Osteocyte (in vitro differentiated cells): ENCODE results near the gene MMP11. TPM values are rescaled to one million over a fixed set of nuclear protein-coding genes. Genes with fewer than 3 reads are reported as not detected.

Experiments
- DNase-seq: peaks from one replicate; pipeline ENCODE4 v3.0.0; 2021; ENCODE audit warnings: mixed read lengths; ENCODE audit not compliant: unreplicated experiment; ENCODE audit errors: extremely low spot score
- H3K27ac Mint-ChIP-seq: one replicate; pipeline ENCODE4 v1.8.0; 2021; ENCODE audit warnings: mild to moderate bottlenecking, mixed read lengths; ENCODE audit not compliant: unreplicated experiment
- H3K27me3 Mint-ChIP-seq: one replicate; pipeline ENCODE4 v1.8.0; 2021; ENCODE audit warnings: mixed read lengths; ENCODE audit not compliant: unreplicated experiment
- H3K36me3 Mint-ChIP-seq: one replicate; pipeline ENCODE4 v1.8.0; 2021; ENCODE audit warnings: mixed read lengths; ENCODE audit not compliant: unreplicated experiment
- H3K4me1 Mint-ChIP-seq: one replicate; pipeline ENCODE4 v1.8.0; 2021; ENCODE audit warnings: mixed read lengths; ENCODE audit not compliant: unreplicated experiment
- H3K4me3 Mint-ChIP-seq: one replicate; pipeline ENCODE4 v1.8.0; 2021; ENCODE audit warnings: mild to moderate bottlenecking, moderate library complexity, mixed read lengths; ENCODE audit not compliant: unreplicated experiment
- H3K9me3 Mint-ChIP-seq: one replicate; pipeline ENCODE4 v1.8.0; 2021; ENCODE audit warnings: mixed read lengths; ENCODE audit not compliant: unreplicated experiment
- CTCF ChIP-seq: fragments of 200-600 bp; sonication (generic); IDR thresholded peaks from 2 replicates; pipeline ENCODE4 v1.5.0; 2021; ENCODE audit warnings: antibody characterized with exemption, mild to moderate bottlenecking, moderate library complexity
- total RNA-seq: library from RNA; stranded (reverse); gene quantifications from 2 replicates; pipeline ENCODE4 v1.2.1, GENCODE V29; 2021

MMP11 gene
- total RNA-seq, 1 donor from 2014 or later, result 72.5 TPM

- Mint-ChIP-seq H3K27me3 (no peaks in the 10 kb centered on the region), H3K9me3 (no peaks in the 10 kb centered on the region), H3K4me3 (peak overlapping the region; percentile 72), H3K27ac (peak overlapping the region; percentile 85), H3K36me3 (no peaks in the 10 kb centered on the region), H3K4me1 (peaks cover 53% of the 10 kb centered on the region)
- no peak for DNase-seq
- no peak for TF ChIP-seq CTCF
These were observed 1.7 kb downstream of the MMP11 start for GRCh38 chr22:23774114-23774921.

- Mint-ChIP-seq H3K27ac (peak overlapping the region; percentile 85), H3K4me3 (peak overlapping the region; percentile 72), H3K9me3 (no peaks in the 10 kb centered on the region), H3K36me3 (no peaks in the 10 kb centered on the region), H3K27me3 (no peaks in the 10 kb centered on the region), H3K4me1 (peaks cover 53% of the 10 kb centered on the region)
- no peak for TF ChIP-seq CTCF
- DNase-seq, result no peak
These were observed 2.3 kb downstream of the MMP11 start for GRCh38 chr22:23774922-23775436.

- H3K9me3 Mint-ChIP-seq, result no peaks in the 10 kb centered on the region
These were observed 3.2 kb downstream of the MMP11 start for GRCh38 chr22:23775779-23776375.

GRCh38 chr22:23777776-23778576 is 5.3 kb downstream of the MMP11 start:
- no peak for DNase-seq
- Mint-ChIP-seq H3K36me3 (peaks cover 3% of the 10 kb centered on the region), H3K9me3 (no peaks in the 10 kb centered on the region), H3K4me1 (peaks cover 60% of the 10 kb centered on the region), H3K4me3 (no peak overlapping the region), H3K27me3 (no peaks in the 10 kb centered on the region), H3K27ac (no peak overlapping the region)
- no peak for TF ChIP-seq CTCF

More at GRCh38 chr22:23775779-23776375, 3.2 kb downstream of the MMP11 start:
- peak; percentile 10 for TF ChIP-seq CTCF
- H3K36me3 Mint-ChIP-seq, result no peaks in the 10 kb centered on the region
- no peak overlapping the region for H3K4me3 Mint-ChIP-seq
- no peaks in the 10 kb centered on the region for H3K27me3 Mint-ChIP-seq
- H3K27ac Mint-ChIP-seq, result peak overlapping the region; percentile 61
- peaks cover 54% of the 10 kb centered on the region for H3K4me1 Mint-ChIP-seq
- no peak for DNase-seq
